Measurements from ENCODE around the gene SOCS1. TPM values are rescaled to one million over a fixed set of nuclear protein-coding genes. Genes with fewer than 3 reads are reported as not detected.

The SOCS1 gene
- polyA plus RNA-seq, 2 of the 4 experiments (the other 2 are of a cell fraction), result 0.16 to 0.26 TPM

DNA sequence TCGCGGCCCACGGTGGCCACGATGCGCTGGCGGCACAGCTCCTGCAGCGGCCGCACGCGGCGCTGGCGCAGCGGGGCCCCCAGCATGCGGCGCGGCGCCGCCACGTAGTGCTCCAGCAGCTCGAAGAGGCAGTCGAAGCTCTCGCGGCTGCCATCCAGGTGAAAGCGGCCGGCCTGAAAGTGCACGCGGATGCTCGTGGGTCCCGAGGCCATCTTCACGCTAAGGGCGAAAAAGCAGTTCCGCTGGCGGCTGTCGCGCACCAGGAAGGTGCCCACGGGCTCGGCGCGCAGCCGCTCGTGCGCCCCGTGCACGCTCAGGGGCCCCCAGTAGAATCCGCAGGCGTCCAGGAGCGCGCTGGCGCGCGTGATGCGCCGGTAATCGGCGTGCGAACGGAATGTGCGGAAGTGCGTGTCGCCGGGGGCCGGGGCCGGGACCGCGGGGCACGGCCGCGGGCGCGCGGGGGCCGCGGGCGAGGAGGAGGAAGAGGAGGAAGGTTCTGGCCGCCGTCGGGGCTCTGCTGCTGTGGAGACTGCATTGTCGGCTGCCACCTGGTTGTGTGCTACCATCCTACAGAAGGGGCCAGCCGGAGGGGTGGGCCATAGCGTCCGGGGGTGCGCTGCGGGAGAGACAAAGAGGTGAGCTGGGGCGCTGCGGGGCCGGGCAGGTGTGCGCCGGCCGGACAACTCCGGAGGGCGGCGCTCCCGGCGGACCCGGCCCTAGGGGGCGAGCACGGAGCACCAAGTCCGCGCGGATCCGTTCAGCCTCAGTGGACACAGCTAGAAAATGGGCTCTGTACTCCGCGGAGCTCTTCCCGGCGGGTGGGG, 879 bp downstream of the SOCS1 start:
- Histone ChIP-seq H3K4me2 (peak overlapping the region; percentile 100), H3K4me3 (peak overlapping the region; percentile 81), H3K4me1 (0 out of 3 replicates have a peak, but pooled peaks cover 5% of the 10 kb centered on the region), H3K9me3 (no peaks in the 10 kb centered on the region), H3K27ac (peak overlapping the region; percentile 94 to 95; a peak in 5 of 6 replicates)
- POLR2A ChIA-PET, result interaction anchor here (0.6 to 2.7 kb wide), 36 partner anchors 9 to 562 kb away, joined by 3 to 30 read pairs (median 4); partner anchors contain the start of gene RMI2
- CTCF ChIA-PET, result interaction anchor here (0.6 to 12.3 kb wide), 55 partner anchors 8 to 311 kb away, joined by 3 to 364 read pairs (median 6); partner anchors contain the start of genes CLEC16A, PRM3, RMI2 and TNP2
- DNase-seq (ENCODE audit: low read depth in 1 of 2, low spot score in 1 of 2) (peak; percentile 49 to 63), ATAC-seq (peak; percentile 28 to 31), FAIRE-seq (no peak)
- no peak for TF ChIP-seq HOXB13 (CRISPR knock-in tag; IDR thresholded peaks at IDR 0.05; ENCODE audit: low read depth)
- TF ChIP-seq, protein P1, sequence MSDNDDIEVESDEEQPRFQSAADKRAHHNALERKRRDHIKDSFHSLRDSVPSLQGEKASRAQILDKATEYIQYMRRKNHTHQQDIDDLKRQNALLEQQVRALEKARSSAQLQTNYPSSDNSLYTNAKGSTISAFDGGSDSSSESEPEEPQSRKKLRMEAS (IDR thresholded peaks at IDR 0.05), result peak; percentile 96
- TF ChIP-seq, protein P2, sequence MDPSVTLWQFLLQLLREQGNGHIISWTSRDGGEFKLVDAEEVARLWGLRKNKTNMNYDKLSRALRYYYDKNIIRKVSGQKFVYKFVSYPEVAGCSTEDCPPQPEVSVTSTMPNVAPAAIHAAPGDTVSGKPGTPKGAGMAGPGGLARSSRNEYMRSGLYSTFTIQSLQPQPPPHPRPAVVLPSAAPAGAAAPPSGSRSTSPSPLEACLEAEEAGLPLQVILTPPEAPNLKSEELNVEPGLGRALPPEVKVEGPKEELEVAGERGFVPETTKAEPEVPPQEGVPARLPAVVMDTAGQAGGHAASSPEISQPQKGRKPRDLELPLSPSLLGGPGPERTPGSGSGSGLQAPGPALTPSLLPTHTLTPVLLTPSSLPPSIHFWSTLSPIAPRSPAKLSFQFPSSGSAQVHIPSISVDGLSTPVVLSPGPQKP (IDR thresholded peaks at IDR 0.05; ENCODE audit: low read depth, low read length), result no peak
- TF ChIP-seq RAD21 (conservative IDR thresholded peaks at IDR 0.05 in 1 of 2, IDR thresholded peaks at IDR 0.05 in 1 of 2), result 0 out of 5 replicates have a peak, but pooled peaks of 1 of the 2 experiments have one; percentile 17
- 0 out of 2 replicates have a peak, but pooled peaks have one; percentile 73 for TF ChIP-seq RNF2 (IDR thresholded peaks at IDR 0.05; ENCODE audit: borderline replicate concordance, low read depth)
- TF ChIP-seq MAZ (IDR thresholded peaks at IDR 0.05; ENCODE audit: borderline replicate concordance, low read depth, low read length), result no peak
- TF ChIP-seq JUNB (IDR thresholded peaks at IDR 0.05), result no peak
- TF ChIP-seq POLR2A (IDR thresholded peaks at IDR 0.05; ENCODE audit: low read length), result no peak
- TF ChIP-seq, protein P3, sequence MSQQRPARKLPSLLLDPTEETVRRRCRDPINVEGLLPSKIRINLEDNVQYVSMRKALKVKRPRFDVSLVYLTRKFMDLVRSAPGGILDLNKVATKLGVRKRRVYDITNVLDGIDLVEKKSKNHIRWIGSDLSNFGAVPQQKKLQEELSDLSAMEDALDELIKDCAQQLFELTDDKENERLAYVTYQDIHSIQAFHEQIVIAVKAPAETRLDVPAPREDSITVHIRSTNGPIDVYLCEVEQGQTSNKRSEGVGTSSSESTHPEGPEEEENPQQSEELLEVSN (IDR thresholded peaks at IDR 0.05; ENCODE audit: borderline replicate concordance, low read depth), result peak; percentile 96
- 0% methylated on average over 17 of the region's 105 CpGs for WGBS (ENCODE audit: missing lambda C conversion rate)

DNA sequence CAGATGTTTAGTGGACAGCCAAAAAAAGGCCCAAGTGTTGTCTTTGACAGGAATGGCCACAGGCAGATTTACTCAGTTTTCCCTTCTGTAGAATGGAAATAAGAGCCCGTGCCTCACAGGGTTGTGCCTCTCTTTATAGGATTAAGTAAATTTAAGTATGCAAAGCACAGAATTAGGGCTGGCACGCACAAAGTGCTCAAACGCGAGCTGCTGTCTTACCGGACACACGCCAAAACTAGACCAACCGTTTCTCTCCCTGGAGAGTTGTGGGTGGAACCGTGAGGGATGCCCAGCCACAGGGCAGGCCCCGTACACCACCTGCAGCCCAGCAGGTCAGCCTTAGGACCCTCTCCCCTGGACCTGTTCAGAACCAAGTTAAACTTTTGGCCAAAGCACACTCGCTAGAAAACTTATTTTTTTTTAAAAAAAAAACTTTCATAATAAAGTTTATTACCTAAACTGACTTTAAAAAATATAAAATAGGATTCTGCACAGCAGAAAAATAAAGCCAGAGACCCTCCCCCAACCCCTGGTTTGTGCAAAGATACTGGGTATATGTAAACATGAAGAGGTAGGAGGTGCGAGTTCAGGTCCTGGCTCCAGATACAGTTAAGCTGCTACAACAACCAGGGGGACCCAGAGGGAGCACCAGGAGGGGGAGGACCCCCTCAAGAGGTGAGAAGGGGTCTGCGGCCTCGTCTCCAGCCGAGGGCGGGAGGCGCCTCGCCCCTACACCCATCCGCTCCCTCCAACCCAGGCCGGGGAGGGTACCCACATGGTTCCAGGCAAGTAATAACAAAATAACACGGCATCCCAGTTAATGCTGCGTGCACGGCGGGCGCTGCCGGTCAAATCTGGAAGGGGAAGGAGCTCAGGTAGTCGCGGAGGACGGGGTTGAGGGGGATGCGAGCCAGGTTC, 1.8 kb downstream of the SOCS1 start:
- Histone ChIP-seq H3K9me3 (no peaks in the 10 kb centered on the region), H3K4me2 (peak overlapping the region; percentile 100), H3K4me3 (peak overlapping the region; percentile 81), H3K27ac (peak overlapping the region in 1 of 2 experiments; percentile 95; a peak in 1 of 6 replicates), H3K4me1 (0 out of 3 replicates have a peak, but pooled peaks cover 5% of the 10 kb centered on the region)
- POLR2A ChIA-PET, result interaction anchor here (1.0 kb wide), 1 partner anchor 46 kb away, joined by 3 read pairs; no protein-coding TSS in a partner anchor
- CTCF ChIA-PET, result interaction anchor here (0.6 to 12.3 kb wide), 23 partner anchors 12 to 1909 kb away, joined by 3 to 364 read pairs (median 6); partner anchors contain the start of genes PRM3 and TNP2
- DNase-seq (ENCODE audit: low read depth in 1 of 2, low spot score in 1 of 2) (no peak), FAIRE-seq (no peak), ATAC-seq (no peak)
- TF ChIP-seq ZFP36 (IDR thresholded peaks at IDR 0.05; ENCODE audit: borderline replicate concordance, partially characterized antibody), result no peak
- TF ChIP-seq EP300 (IDR thresholded peaks at IDR 0.05), result no peak
- no peak for TF ChIP-seq RFX5 (IDR thresholded peaks at IDR 0.05)
- no peak for TF ChIP-seq ZSCAN20 (CRISPR knock-in tag; IDR thresholded peaks at IDR 0.05)
- no peak for TF ChIP-seq RCOR1 (IDR thresholded peaks at IDR 0.05; ENCODE audit: low read depth, low read length)
- TF ChIP-seq JUN (IDR thresholded peaks at IDR 0.05), result no peak
- TF ChIP-seq SMC3 (IDR thresholded peaks at IDR 0.05), result no peak
- no peak for TF ChIP-seq BHLHE40 (IDR thresholded peaks at IDR 0.05; ENCODE audit: low read depth, low read length)
- no peak for TF ChIP-seq TFCP2L1 (CRISPR knock-in tag; IDR thresholded peaks at IDR 0.05)
- no peak for TF ChIP-seq RAD21 (conservative IDR thresholded peaks at IDR 0.05 in 1 of 2, IDR thresholded peaks at IDR 0.05 in 1 of 2)
- no peak for TF ChIP-seq HEYL (CRISPR knock-in tag; IDR thresholded peaks at IDR 0.05)
- no peak for TF ChIP-seq MAFK (IDR thresholded peaks at IDR 0.05; ENCODE audit: partially characterized antibody)
- TF ChIP-seq EHF (CRISPR knock-in tag; IDR thresholded peaks at IDR 0.05), result no peak
- TF ChIP-seq, protein P4, sequence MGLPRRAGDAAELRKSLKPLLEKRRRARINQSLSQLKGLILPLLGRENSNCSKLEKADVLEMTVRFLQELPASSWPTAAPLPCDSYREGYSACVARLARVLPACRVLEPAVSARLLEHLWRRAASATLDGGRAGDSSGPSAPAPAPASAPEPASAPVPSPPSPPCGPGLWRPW (IDR thresholded peaks at IDR 0.05), result no peak
- TF ChIP-seq FOXS1 (CRISPR knock-in tag; IDR thresholded peaks at IDR 0.05), result no peak
- TF ChIP-seq KDM5A (IDR thresholded peaks at IDR 0.05), result no peak
- TF ChIP-seq POLR2A (IDR thresholded peaks at IDR 0.05; ENCODE audit: low read length), result no peak
- TF ChIP-seq ATOH8 (CRISPR knock-in tag; IDR thresholded peaks at IDR 0.05; ENCODE audit: low read depth), result no peak
- TF ChIP-seq, protein P2 (IDR thresholded peaks at IDR 0.05; ENCODE audit: low read depth, low read length), result no peak
- TF ChIP-seq NPAS2 (CRISPR knock-in tag; IDR thresholded peaks at IDR 0.05; ENCODE audit: borderline replicate concordance), result no peak
- 71% methylated on average over 27 of the region's 29 CpGs for WGBS (ENCODE audit: missing lambda C conversion rate)
